Spleen (tissue), 7 donors: ENCODE data around the gene NPHP4.

Experiments used
- CTCF ChIP-seq, 11 experiments: fragments of 200-600 bp in 7 of 11; fragments of 450-650 bp in 4 of 11; sonication (generic) in 4 of 11; IDR thresholded peaks in 8 of 11; conservative IDR thresholded peaks in 3 of 11; 1 replicate in 7 of 11; 2 replicates in 4 of 11; pipeline versions ENCODE4 v1.4.0 to v1.8.0; 2016 to 2021; ENCODE audit warnings: antibody characterized with exemption in 11 of 11, inconsistent platforms in 4 of 11, mild to moderate bottlenecking in 1 of 11
- POLR2A ChIP-seq, 3 donors: fragments of 450-650 bp; IDR thresholded peaks; one replicate each; pipeline ENCODE4 v1.5.1; 2017; ENCODE audit warnings: antibody characterized with exemption in 3 of 3, mild to moderate bottlenecking in 1 of 3
- donor health status: DM: no; HTN: no; CAD: no; lungs with moderate emphysema.
- donor health status: DM: no; HTN: no; CAD: no.
- donor health status: DM: no; HTN: no; CAD: no.

- TF ChIP-seq POLR2A (IDR thresholded peaks at IDR 0.05): no peak
- TF ChIP-seq CTCF (IDR thresholded peaks at IDR 0.05 in 8 of 11, conservative IDR thresholded peaks at IDR 0.05 in 3 of 11): no peak
Measured at GRCh38 chr1:5959087-5959486, 33.1 kb downstream of the NPHP4 start.
